Body of pancreas (tissue), 4 donors: ENCODE data around the gene AKAP6. TPM values are rescaled to one million over a fixed set of nuclear protein-coding genes. Genes with fewer than 3 reads are reported as not detected.

Experiments used
- ATAC-seq: fragments of 150-250 bp; one replicate; pipeline ENCODE4 v1.9.1; 2016
- DNase-seq, 4 donors: peaks; one replicate each; pipeline ENCODE4 v3.0.0-alpha.2; 2019
- H3K27ac ChIP-seq, 4 donors: fragments of 200-600 bp; sonication (generic); 1 replicate in 3 of 4; 2 replicates in 1 of 4; pipeline versions ENCODE4 v1.5.1 to v1.6.1; 2016 to 2019; ENCODE audit warnings: mild to moderate bottlenecking in 1 of 4, mixed read lengths in 1 of 4, moderate library complexity in 1 of 4
- H3K27me3 ChIP-seq, 2 donors: fragments of 200-600 bp; sonication (generic); one replicate each; pipeline ENCODE4 v1.6.0; 2016; ENCODE audit warnings: mild to moderate bottlenecking in 1 of 2
- H3K36me3 ChIP-seq, 2 donors: fragments of 200-600 bp; sonication (generic); replicated peaks in 1 of 2; 2 replicates each; pipeline ENCODE4 v1.5.1; 2016; ENCODE audit warnings: low read depth in 2 of 2; ENCODE audit not compliant: insufficient read depth in 1 of 2
- H3K4me1 ChIP-seq: fragments of 200-600 bp; sonication (generic); one replicate; pipeline ENCODE4 v1.6.0; 2016
- H3K4me3 ChIP-seq, 2 donors: fragments of 200-600 bp; sonication (generic); 1 replicate in 1 of 2; 2 replicates in 1 of 2; pipeline ENCODE4 v1.5.1; 2016 to 2019
- H3K9me3 ChIP-seq, 3 donors: fragments of 200-600 bp; sonication (generic); 1 replicate in 2 of 3; 2 replicates in 1 of 3; pipeline ENCODE4 v1.5.1; 2016
- POLR2A ChIP-seq, 3 donors: fragments of 450-650 bp; IDR thresholded peaks; one replicate each; pipeline ENCODE4 v1.6.1; 2016; ENCODE audit warnings: antibody characterized with exemption in 3 of 3, mild to moderate bottlenecking in 2 of 3
- WGBS, 2 donors: methylation state at CpG; one replicate each; pipeline ENCODE4 v1.1.5; 2017; 5-methylcytosine and 5-hydroxymethylcytosine counted together
- intact Hi-C: fragments of 100-400 bp; cut with DNase I; formaldehyde crosslinking; loops from one replicate; pipeline ENCODE4 v1.15.1; 2023
- total RNA-seq, 2 donors: library from RNA; depleted of rRNA; stranded (reverse); fragments of >200 nt; gene quantifications; one replicate each; pipeline ENCODE4 v1.1.0, GENCODE V29; 2016
- TF ChIP-seq, protein P1 (sequence below), 7 experiments: fragments of 450-650 bp in 4 of 7; fragments of 200-600 bp in 3 of 7; sonication (generic) in 3 of 7; IDR thresholded peaks; one replicate each; pipeline ENCODE4 v1.5.1; 2016 to 2019; ENCODE audit warnings: antibody characterized with exemption in 7 of 7

The AKAP6 gene
- total RNA-seq, 2 donors from 2014 or later: 2.0 to 2.9 TPM

DNA sequence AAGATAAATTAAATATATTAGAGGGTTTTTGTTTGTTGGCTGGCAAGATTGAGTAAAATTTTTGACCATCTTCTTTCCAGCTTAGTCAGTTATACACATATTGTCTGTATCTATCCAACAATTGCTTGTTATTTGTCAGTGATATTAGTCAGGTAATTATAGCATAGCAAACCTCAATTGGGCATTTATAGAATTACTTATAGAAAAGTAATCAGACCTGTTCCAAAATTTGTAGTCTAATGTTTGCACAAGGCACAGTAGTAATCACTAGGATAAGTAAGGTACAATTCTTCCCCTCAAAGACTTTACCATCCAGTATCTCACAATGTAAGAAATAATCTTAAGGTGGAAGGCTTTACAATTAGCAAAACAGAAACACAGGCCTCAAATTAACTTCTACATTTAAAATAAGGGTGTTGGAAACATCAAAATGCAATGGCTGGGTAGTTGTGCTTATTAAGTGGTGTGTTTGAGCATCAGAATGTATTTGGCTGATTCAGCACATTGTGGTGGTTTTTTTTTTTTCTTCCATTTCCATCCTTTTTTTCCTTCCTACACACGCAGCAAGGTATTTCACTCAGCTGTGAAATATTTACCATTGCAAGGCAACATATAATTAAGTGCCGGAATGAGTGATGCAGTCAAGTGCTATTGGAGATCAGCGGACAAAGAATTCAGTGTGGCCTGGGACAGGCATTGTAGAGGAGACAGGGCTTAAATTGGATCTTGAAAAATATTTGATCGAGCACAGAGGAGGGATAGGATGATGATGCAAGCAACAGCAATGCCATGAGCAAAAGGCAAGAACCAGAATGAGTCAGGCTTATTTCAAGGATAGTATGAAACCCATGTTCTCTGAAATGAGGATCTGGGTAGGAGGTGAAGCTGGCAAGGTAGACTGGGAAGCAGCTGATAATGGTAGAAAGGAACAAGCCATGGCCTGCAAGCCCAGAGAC lies 178.2 kb downstream of the AKAP6 start:
- TF ChIP-seq POLR2A (IDR thresholded peaks at IDR 0.05): no peak
- no peak overlapping the region for H3K4me3 ChIP-seq
- 75 to 82% methylated on average over 4 of the region's 4 CpGs for WGBS, 2 donors
- intact Hi-C loops: no loop called here
- H3K9me3 ChIP-seq: no peaks in the 10 kb centered on the region
- H3K27me3 ChIP-seq: no peaks in the 10 kb centered on the region
- H3K4me1 ChIP-seq: no peaks in the 10 kb centered on the region
- DNase-seq (no peak), ATAC-seq (no peak)
- no peak overlapping the region for H3K27ac ChIP-seq
- H3K36me3 ChIP-seq: no peaks in the 10 kb centered on the region

DNA sequence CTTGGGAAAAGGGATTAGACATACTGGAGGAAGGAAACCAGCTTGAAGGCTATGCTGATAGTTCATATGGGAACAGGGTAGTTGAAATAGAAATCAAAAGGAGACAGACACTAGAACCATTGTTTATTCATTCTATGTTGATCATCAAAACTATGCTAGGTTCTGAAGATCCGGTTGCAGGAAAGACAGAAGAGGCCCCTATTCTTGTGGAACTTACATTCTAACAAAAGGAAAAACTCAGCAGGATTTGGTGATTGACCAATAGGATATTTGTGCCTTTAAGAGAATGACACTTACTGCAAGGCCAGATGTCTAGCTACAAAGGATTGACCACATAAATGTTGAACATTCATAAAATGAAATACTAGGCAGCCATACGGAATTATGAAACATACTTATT lies 179.2 kb downstream of the AKAP6 start:
- DNase-seq (no peak), ATAC-seq (no peak)
- no peaks in the 10 kb centered on the region for H3K9me3 ChIP-seq
- H3K4me1 ChIP-seq: no peaks in the 10 kb centered on the region
- H3K27me3 ChIP-seq: no peaks in the 10 kb centered on the region
- 78 to 84% methylated on average over 2 of the region's 2 CpGs for WGBS, 2 donors
- H3K4me3 ChIP-seq: no peak overlapping the region
- H3K36me3 ChIP-seq: no peaks in the 10 kb centered on the region
- intact Hi-C loops: no loop called here
- no peak for TF ChIP-seq POLR2A (IDR thresholded peaks at IDR 0.05)
- TF ChIP-seq, protein P1, sequence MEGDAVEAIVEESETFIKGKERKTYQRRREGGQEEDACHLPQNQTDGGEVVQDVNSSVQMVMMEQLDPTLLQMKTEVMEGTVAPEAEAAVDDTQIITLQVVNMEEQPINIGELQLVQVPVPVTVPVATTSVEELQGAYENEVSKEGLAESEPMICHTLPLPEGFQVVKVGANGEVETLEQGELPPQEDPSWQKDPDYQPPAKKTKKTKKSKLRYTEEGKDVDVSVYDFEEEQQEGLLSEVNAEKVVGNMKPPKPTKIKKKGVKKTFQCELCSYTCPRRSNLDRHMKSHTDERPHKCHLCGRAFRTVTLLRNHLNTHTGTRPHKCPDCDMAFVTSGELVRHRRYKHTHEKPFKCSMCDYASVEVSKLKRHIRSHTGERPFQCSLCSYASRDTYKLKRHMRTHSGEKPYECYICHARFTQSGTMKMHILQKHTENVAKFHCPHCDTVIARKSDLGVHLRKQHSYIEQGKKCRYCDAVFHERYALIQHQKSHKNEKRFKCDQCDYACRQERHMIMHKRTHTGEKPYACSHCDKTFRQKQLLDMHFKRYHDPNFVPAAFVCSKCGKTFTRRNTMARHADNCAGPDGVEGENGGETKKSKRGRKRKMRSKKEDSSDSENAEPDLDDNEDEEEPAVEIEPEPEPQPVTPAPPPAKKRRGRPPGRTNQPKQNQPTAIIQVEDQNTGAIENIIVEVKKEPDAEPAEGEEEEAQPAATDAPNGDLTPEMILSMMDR (IDR thresholded peaks at IDR 0.05): no peak
- no peak overlapping the region for H3K27ac ChIP-seq

DNA sequence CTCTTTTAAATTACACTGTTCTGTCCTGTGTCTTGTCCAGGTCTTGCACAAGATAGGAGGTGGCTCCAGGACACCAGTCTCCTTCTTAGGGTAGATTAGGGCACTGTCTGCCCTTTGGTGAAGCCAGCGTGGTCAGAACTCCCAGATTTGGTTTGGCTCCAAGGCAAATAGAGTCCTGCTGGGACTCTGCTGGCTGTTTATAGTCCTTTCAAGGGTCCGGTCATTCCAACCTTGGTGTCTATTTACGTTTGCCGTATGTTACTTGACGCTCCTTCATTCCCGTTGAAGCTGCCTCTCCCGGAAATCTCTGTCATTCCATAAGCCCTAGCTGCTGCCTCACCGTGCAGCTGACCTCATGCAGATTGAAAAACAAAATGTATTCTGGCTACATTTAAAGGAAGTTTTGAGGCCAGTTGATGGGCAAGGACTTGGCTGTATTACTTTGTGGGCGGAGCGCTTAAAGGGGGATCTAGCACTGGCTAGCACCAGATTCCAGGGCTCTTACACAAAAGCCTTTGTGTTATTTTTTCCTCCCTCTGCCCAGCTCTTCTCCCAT lies 180.6 kb downstream of the AKAP6 start:
- H3K36me3 ChIP-seq: no peaks in the 10 kb centered on the region
- peak overlapping the region in 3 of 4 donors; percentile 34 to 65 (median 55) for H3K27ac ChIP-seq
- intact Hi-C loops: no loop called here
- DNase-seq (peak; percentile 31 to 54 (median 48)), ATAC-seq (peak; percentile 87)
- WGBS, 2 donors: 41 to 42% methylated on average over 10 of the region's 10 CpGs
- no peaks in the 10 kb centered on the region for H3K4me1 ChIP-seq
- TF ChIP-seq, protein P1 (IDR thresholded peaks at IDR 0.05): no peak
- TF ChIP-seq POLR2A (IDR thresholded peaks at IDR 0.05): peak in 2 of 3 donors; percentile 31 to 37
- no peaks in the 10 kb centered on the region for H3K9me3 ChIP-seq
- H3K4me3 ChIP-seq: no peak overlapping the region
- H3K27me3 ChIP-seq: no peaks in the 10 kb centered on the region

DNA sequence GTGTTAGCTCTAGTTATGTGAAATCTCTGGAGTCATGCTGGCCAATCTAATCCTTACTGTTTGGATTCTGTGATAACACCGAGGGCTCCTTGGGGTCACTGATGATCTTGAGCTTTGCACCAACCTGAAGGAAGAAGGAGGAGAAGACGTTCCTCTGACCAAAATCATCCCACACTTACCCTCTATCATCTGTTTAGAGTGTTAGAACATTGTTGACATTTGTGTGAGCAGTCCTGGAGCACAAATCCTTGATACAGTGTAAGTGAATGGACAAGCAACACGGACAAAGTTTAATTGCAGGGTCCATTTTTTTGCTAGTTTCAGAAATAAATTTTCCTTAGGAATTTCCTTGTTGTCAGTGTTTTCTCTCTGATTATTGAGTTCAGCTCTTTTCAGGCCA lies 181.7 kb downstream of the AKAP6 start:
- Histone ChIP-seq H3K27me3 (no peaks in the 10 kb centered on the region), H3K9me3 (no peaks in the 10 kb centered on the region), H3K4me3 (no peak overlapping the region), H3K4me1 (no peaks in the 10 kb centered on the region), H3K36me3 (no peaks in the 10 kb centered on the region), H3K27ac (no peak overlapping the region)
- DNase-seq (no peak), ATAC-seq (no peak)
- WGBS, 2 donors: 53 to 59% methylated on average over 3 of the region's 3 CpGs
- TF ChIP-seq POLR2A (IDR thresholded peaks at IDR 0.05): no peak
- TF ChIP-seq, protein P1 (IDR thresholded peaks at IDR 0.05): no peak
- intact Hi-C loops: no loop called here

DNA sequence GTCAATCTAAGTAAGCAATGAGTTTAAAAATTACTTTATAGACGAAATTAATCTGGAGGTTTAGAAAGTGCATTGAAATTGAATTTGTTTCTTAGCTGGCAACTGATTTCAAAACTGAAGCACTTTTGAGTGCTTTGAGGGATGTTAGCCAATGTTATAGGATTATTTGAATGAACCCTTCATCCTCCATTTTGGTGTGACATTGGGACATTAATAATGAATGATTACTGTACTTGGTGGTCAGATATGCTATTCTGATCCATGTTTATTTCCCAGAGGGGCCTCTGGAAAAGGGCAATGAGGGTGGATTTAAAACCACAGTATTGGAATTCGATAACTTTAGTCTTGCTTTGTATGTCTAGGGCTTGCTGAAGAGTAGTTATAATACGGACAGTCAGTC lies 183.2 kb downstream of the AKAP6 start:
- ATAC-seq: no peak
- no peaks in the 10 kb centered on the region for H3K9me3 ChIP-seq

More for the DNA sequence above, 183.2 kb downstream of the AKAP6 start:
- H3K36me3 ChIP-seq: no peaks in the 10 kb centered on the region
- no peaks in the 10 kb centered on the region for H3K4me1 ChIP-seq
- no peak overlapping the region for H3K4me3 ChIP-seq
- WGBS, 2 donors: 56 to 67% methylated on average over 3 of the region's 3 CpGs
- TF ChIP-seq, protein P1 (IDR thresholded peaks at IDR 0.05): no peak
- no peak for TF ChIP-seq POLR2A (IDR thresholded peaks at IDR 0.05)
- H3K27me3 ChIP-seq: no peaks in the 10 kb centered on the region
- intact Hi-C loops: no loop called here
- no peak overlapping the region for H3K27ac ChIP-seq
- no peak for DNase-seq
